ENCODE data around the gene JAKMIP2. TPM values are rescaled to one million over a fixed set of nuclear protein-coding genes. Genes with fewer than 3 reads are reported as not detected.

The JAKMIP2 gene
- polyA plus RNA-seq, 1 experiment, result 0.02 TPM

DNA sequence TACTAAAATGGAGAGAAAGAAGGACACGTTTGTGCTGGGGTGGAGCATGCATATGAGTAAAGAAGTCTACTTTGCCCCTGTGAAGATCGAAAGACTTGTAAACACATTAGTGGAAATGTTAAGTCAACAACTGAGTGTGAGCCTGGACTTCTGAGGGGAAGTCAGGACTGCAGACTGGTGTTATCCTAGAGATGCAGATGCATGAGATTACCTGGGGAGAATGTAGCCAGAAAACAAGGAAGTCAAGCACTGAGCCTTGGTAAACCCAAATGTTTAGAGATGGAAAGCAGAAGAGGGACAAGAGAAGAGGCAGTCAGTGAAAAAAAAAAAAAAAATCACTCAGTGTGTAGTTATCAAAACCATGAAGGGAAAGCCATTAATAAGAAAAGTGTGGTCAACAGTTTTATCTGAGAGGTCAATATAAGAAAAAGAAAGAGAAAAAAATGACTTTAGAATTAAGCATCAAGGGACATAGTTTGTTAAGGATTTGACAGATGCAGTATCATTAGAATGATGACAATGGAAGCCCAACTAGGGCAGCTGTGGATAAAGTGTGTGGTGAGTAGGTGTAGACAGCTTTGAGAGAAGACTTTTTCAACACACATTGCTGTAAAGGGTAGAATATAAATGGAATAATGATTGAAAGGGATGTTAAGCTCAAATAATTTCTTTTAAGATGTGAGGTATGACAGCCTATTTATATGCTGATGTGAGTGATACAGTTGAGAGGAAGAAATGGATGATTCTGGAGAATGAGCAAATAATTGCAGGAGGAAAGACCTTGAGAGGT is 22.2 kb downstream of the JAKMIP2 start:
- no peak overlapping the region for H3K4me3 ChIP-seq (ENCODE audit: low read depth, low read length)
- ChIA-PET POLR2A (no interaction called here), CTCF (no interaction called here)
- no peaks in the 10 kb centered on the region for H3K9me3 ChIP-seq (ENCODE audit: control insufficient read depth, insufficient read depth, low read length)
- TF ChIP-seq, protein P1, sequence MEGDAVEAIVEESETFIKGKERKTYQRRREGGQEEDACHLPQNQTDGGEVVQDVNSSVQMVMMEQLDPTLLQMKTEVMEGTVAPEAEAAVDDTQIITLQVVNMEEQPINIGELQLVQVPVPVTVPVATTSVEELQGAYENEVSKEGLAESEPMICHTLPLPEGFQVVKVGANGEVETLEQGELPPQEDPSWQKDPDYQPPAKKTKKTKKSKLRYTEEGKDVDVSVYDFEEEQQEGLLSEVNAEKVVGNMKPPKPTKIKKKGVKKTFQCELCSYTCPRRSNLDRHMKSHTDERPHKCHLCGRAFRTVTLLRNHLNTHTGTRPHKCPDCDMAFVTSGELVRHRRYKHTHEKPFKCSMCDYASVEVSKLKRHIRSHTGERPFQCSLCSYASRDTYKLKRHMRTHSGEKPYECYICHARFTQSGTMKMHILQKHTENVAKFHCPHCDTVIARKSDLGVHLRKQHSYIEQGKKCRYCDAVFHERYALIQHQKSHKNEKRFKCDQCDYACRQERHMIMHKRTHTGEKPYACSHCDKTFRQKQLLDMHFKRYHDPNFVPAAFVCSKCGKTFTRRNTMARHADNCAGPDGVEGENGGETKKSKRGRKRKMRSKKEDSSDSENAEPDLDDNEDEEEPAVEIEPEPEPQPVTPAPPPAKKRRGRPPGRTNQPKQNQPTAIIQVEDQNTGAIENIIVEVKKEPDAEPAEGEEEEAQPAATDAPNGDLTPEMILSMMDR (IDR thresholded peaks at IDR 0.05; ENCODE audit: low read depth, low read length), result no peak
- DNase-seq (ENCODE audit: low read depth, low spot score), result no peak
- H3K27me3 ChIP-seq (ENCODE audit: control insufficient read depth, insufficient read depth, low read length), result no peaks in the 10 kb centered on the region
- no peak overlapping the region for H3K27ac ChIP-seq (ENCODE audit: low read depth, low read length)

- H3K27me3 ChIP-seq (ENCODE audit: control insufficient read depth, insufficient read depth, low read length), result no peaks in the 10 kb centered on the region
- H3K27ac ChIP-seq (ENCODE audit: low read depth, low read length), result no peak overlapping the region
- ChIA-PET POLR2A (no interaction called here), CTCF (no interaction called here)
- no peak overlapping the region for H3K4me3 ChIP-seq (ENCODE audit: low read depth, low read length)
- no peaks in the 10 kb centered on the region for H3K9me3 ChIP-seq (ENCODE audit: control insufficient read depth, insufficient read depth, low read length)
- DNase-seq (ENCODE audit: low read depth, low spot score), result no peak
- TF ChIP-seq, protein P1 (IDR thresholded peaks at IDR 0.05; ENCODE audit: low read depth, low read length), result no peak
Measured at GRCh38 chr5:147759441-147759840, 23.1 kb downstream of the JAKMIP2 start.

DNA sequence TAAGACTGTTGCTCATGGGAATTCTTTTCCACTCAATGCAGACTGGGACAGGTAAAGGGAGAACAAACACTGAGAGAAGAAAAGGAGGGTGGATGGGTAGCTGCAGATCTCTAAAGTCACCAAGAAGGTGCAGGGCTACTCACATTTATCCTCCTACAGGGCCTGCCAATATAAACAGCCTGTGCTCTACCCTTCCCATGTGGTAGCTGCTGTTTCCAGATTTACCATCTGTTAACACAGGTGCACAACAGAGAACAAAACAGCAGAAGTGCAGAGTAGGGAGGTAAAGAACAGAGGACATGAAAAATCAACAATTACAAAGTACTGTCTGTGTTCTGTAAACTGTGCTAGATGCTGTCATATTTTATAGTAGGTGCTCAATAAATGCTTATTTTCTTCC is 26.0 kb downstream of the JAKMIP2 start:
- TF ChIP-seq, protein P1 (IDR thresholded peaks at IDR 0.05; ENCODE audit: low read depth, low read length), result no peak
- Histone ChIP-seq H3K27me3 (ENCODE audit: control insufficient read depth, insufficient read depth, low read length) (no peaks in the 10 kb centered on the region), H3K9me3 (ENCODE audit: control insufficient read depth, insufficient read depth, low read length) (no peaks in the 10 kb centered on the region), H3K4me3 (ENCODE audit: low read depth, low read length) (no peak overlapping the region), H3K27ac (ENCODE audit: low read depth, low read length) (no peak overlapping the region)
- POLR2A ChIA-PET, result no interaction called here
- no peak for DNase-seq (ENCODE audit: low read depth, low spot score)
- CTCF ChIA-PET, result no interaction called here

DNA sequence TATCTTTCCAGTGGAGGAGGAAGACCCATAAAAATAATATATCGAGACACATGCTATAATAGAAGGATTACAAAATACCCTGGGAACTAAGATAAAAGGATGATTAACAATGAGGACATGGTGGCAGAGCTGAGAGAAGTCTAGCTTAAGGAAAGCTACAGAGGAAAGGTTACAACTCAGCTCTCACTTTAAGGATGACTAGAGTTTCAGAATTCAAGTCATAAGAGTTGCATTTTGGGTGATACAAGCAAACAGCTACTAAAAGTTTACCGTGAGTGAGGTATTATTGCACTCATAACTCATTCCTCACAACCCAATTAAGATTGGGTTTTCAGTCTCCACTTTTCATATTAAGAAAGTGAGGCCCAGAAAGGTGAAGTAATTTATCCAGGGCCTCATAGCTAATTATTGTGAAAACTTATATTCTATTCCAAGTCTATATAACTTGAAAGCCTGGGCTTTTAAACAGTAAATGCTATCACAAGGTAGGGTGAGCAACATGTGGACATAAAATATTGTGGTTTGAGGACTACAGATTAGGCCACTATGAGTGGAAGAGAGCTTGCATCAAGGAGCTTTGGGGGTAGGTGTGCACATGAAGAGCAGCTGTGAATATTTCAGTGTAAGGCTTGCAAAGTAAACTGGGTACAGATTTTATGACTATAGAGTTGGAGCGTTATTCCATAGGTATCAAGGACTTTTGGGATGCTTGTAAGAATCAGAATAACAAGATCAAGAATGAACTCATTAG is 28.0 kb downstream of the JAKMIP2 start:
- H3K27ac ChIP-seq (ENCODE audit: low read depth, low read length), result no peak overlapping the region
- DNase-seq (ENCODE audit: low read depth, low spot score), result no peak
- ChIA-PET POLR2A (no interaction called here), CTCF (no interaction called here)
- no peak overlapping the region for H3K4me3 ChIP-seq (ENCODE audit: low read depth, low read length)
- TF ChIP-seq, protein P1 (IDR thresholded peaks at IDR 0.05; ENCODE audit: low read depth, low read length), result no peak
- no peaks in the 10 kb centered on the region for H3K9me3 ChIP-seq (ENCODE audit: control insufficient read depth, insufficient read depth, low read length)
- H3K27me3 ChIP-seq (ENCODE audit: control insufficient read depth, insufficient read depth, low read length), result no peaks in the 10 kb centered on the region

GRCh38 chr5:147753765-147754164 is 28.8 kb downstream of the JAKMIP2 start:
- no peaks in the 10 kb centered on the region for H3K27me3 ChIP-seq (ENCODE audit: control insufficient read depth, insufficient read depth, low read length)
- no peak for DNase-seq (ENCODE audit: low read depth, low spot score)
- ChIA-PET CTCF (no interaction called here), POLR2A (no interaction called here)
- H3K27ac ChIP-seq (ENCODE audit: low read depth, low read length), result no peak overlapping the region
- no peaks in the 10 kb centered on the region for H3K9me3 ChIP-seq (ENCODE audit: control insufficient read depth, insufficient read depth, low read length)
- H3K4me3 ChIP-seq (ENCODE audit: low read depth, low read length), result no peak overlapping the region
- TF ChIP-seq, protein P1 (IDR thresholded peaks at IDR 0.05; ENCODE audit: low read depth, low read length), result no peak
